Smooth muscle cell (in vitro differentiated cells): ENCODE data around the gene MOCOS. TPM values are rescaled to one million over a fixed set of nuclear protein-coding genes. Genes with fewer than 3 reads are reported as not detected.
A peak's percentile ranks its signal among the peaks of the same experiment; 100 is the strongest.

Experiments
- DNase-seq: peaks from one replicate; lab custom pipeline; 2025; ENCODE audit not compliant: unreplicated experiment; lab: John Stamatoyannopoulos, UW
- H2AFZ ChIP-seq: fragments of 200-600 bp; sonication (generic); 2 replicates; pipeline ENCODE4 v1.6.0; 2016; ENCODE audit warnings: antibody characterized with exemption, low read depth, mild to moderate bottlenecking
- H3F3A ChIP-seq: fragments of 200-600 bp; sonication (generic); 2 replicates; pipeline ENCODE4 v1.6.0; 2017; ENCODE audit warnings: antibody characterized with exemption, low read depth
- H3K27ac ChIP-seq: fragments of 200-600 bp; sonication (generic); 2 replicates; pipeline ENCODE4 v1.5.1; 2016; ENCODE audit warnings: low read depth, mild to moderate bottlenecking
- H3K27me3 ChIP-seq: fragments of 200-600 bp; sonication (generic); 2 replicates; pipeline ENCODE4 v1.6.1; 2016; ENCODE audit warnings: low read depth, mild to moderate bottlenecking
- H3K36me3 ChIP-seq: fragments of 200-600 bp; sonication (generic); 2 replicates; pipeline ENCODE4 v1.5.1; 2016; ENCODE audit warnings: low read depth
- H3K4me1 ChIP-seq: fragments of 200-600 bp; sonication (generic); 2 replicates; pipeline ENCODE4 v1.5.1; 2016; ENCODE audit warnings: low read depth
- H3K4me2 ChIP-seq: fragments of 200-600 bp; sonication (generic); 2 replicates; pipeline ENCODE4 v1.6.0; 2016; ENCODE audit warnings: mild to moderate bottlenecking
- H3K4me3 ChIP-seq: fragments of 200-600 bp; sonication (generic); 2 replicates; pipeline ENCODE4 v1.5.1; 2016; ENCODE audit warnings: mild to moderate bottlenecking
- H3K79me2 ChIP-seq: fragments of 200-600 bp; sonication (generic); 2 replicates; pipeline ENCODE4 v1.6.0; 2016; ENCODE audit warnings: low read depth, mild to moderate bottlenecking
- H3K9ac ChIP-seq: fragments of 200-600 bp; sonication (generic); 2 replicates; pipeline ENCODE4 v1.6.0; 2016; ENCODE audit warnings: low read depth
- H3K9me3 ChIP-seq: fragments of 200-600 bp; sonication (generic); replicated peaks from 2 replicates; pipeline ENCODE4 v1.5.1; 2016; ENCODE audit warnings: low read depth
- H4K20me1 ChIP-seq: fragments of 200-600 bp; sonication (generic); 2 replicates; pipeline ENCODE4 v1.6.0; 2016; ENCODE audit warnings: low read depth
- CTCF ChIP-seq: fragments of 200-600 bp; sonication (generic); IDR thresholded peaks from 2 replicates; pipeline ENCODE4 v1.5.1; 2017; ENCODE audit warnings: borderline replicate concordance, mild to moderate bottlenecking, antibody characterized with exemption; ENCODE audit not compliant: insufficient read depth, poor library complexity, severe bottlenecking
- WGBS: methylation state at CpG from one replicate; pipeline ENCODE4 v1.1.7; 2016; ENCODE audit warnings: low lambda C conversion rate; 5-methylcytosine and 5-hydroxymethylcytosine counted together
- polyA plus RNA-seq: library from polyadenylated mRNA; unstranded; fragments of >200 nt; fragmentation: Nextera tagmentation; extraction: Ambion mirVana; gene quantifications from 2 replicates; pipeline ENCODE4 v1.2.1, GENCODE V29; 2016
- total RNA-seq: library from RNA; depleted of rRNA; stranded (reverse); fragments of >200 nt; gene quantifications from 2 replicates; pipeline ENCODE4 v1.2.3, GENCODE V29; 2014

MOCOS gene
- total and polyA plus RNA-seq, 2 experiments from 2014 or later, result 1.6 to 1.7 TPM

GRCh38 chr18:36143391-36143790 lies 43.9 kb upstream of the MOCOS start:
- Histone ChIP-seq H3K4me2 (no peak overlapping the region), H2AFZ (no peak overlapping the region), H3K27me3 (no peaks in the 10 kb centered on the region), H3K4me3 (no peak overlapping the region), H3K36me3 (peaks cover 36% of the 10 kb centered on the region), H3K79me2 (peaks cover 4% of the 10 kb centered on the region), H3K9ac (no peak overlapping the region), H3K27ac (no peak overlapping the region), H3K9me3 (no peaks in the 10 kb centered on the region), H3F3A (no peaks in the 10 kb centered on the region), H4K20me1 (peaks cover 4% of the 10 kb centered on the region), H3K4me1 (no peaks in the 10 kb centered on the region)
- 100% methylated on average over 2 of the region's 2 CpGs for WGBS
- no peak for TF ChIP-seq CTCF
- DNase-seq, result no peak

- H3K4me3 ChIP-seq, result no peak overlapping the region
- 96% methylated on average over 5 of the region's 5 CpGs for WGBS
- H3F3A ChIP-seq, result peaks cover 6% of the 10 kb centered on the region
- no peaks in the 10 kb centered on the region for H3K27me3 ChIP-seq
- H3K36me3 ChIP-seq, result peaks cover 14% of the 10 kb centered on the region
- H3K9ac ChIP-seq, result no peak overlapping the region
- no peak overlapping the region for H2AFZ ChIP-seq
- no peak overlapping the region for H3K27ac ChIP-seq
- no peak overlapping the region for H3K4me2 ChIP-seq
- H3K79me2 ChIP-seq, result peaks cover 4% of the 10 kb centered on the region
- no peak for TF ChIP-seq CTCF
- H3K4me1 ChIP-seq, result no peaks in the 10 kb centered on the region
- no peak for DNase-seq
- H4K20me1 ChIP-seq, result no peaks in the 10 kb centered on the region
- H3K9me3 ChIP-seq, result no peaks in the 10 kb centered on the region
Measured at GRCh38 chr18:36149514-36150289, 37.6 kb upstream of the MOCOS start.

- no peaks in the 10 kb centered on the region for H4K20me1 ChIP-seq
- H3K27ac ChIP-seq, result peak overlapping the region; percentile 71
- peaks cover 31% of the 10 kb centered on the region for H3F3A ChIP-seq
- DNase-seq, result no peak
- no peak overlapping the region for H3K4me3 ChIP-seq
- peak overlapping the region; percentile 63 for H3K4me2 ChIP-seq
- no peaks in the 10 kb centered on the region for H3K27me3 ChIP-seq
- 76% methylated on average over 1 of the region's 1 CpG for WGBS
- H3K4me1 ChIP-seq, result peaks cover 3% of the 10 kb centered on the region
- no peaks in the 10 kb centered on the region for H3K9me3 ChIP-seq
- H2AFZ ChIP-seq, result no peak overlapping the region
- peaks cover 4% of the 10 kb centered on the region for H3K79me2 ChIP-seq
- no peak for TF ChIP-seq CTCF
- peaks cover 28% of the 10 kb centered on the region for H3K36me3 ChIP-seq
- no peak overlapping the region for H3K9ac ChIP-seq
Measured at GRCh38 chr18:36152781-36153180, 34.5 kb upstream of the MOCOS start.

- Histone ChIP-seq H4K20me1 (no peaks in the 10 kb centered on the region), H3K36me3 (peaks cover 28% of the 10 kb centered on the region), H3K27me3 (no peaks in the 10 kb centered on the region), H3K4me1 (peaks cover 3% of the 10 kb centered on the region), H3K9me3 (no peaks in the 10 kb centered on the region), H2AFZ (no peak overlapping the region), H3K79me2 (peaks cover 4% of the 10 kb centered on the region), H3F3A (peaks cover 31% of the 10 kb centered on the region), H3K4me3 (no peak overlapping the region), H3K4me2 (peak overlapping the region; percentile 63), H3K9ac (peak overlapping the region; percentile 42), H3K27ac (peak overlapping the region; percentile 91)
- no peak for DNase-seq
- TF ChIP-seq CTCF, result no peak
- WGBS, result 49% methylated on average over 4 of the region's 4 CpGs
Measured at GRCh38 chr18:36153203-36153602, 34.1 kb upstream of the MOCOS start.
